ENCODE measurements around the gene PRKCE. TPM values are rescaled to one million over a fixed set of nuclear protein-coding genes. Genes with fewer than 3 reads are reported as not detected.

The PRKCE gene
- polyA plus RNA-seq, 1 of the 3 experiments (the other 2 are of a cell fraction), result 16.3 TPM

DNA sequence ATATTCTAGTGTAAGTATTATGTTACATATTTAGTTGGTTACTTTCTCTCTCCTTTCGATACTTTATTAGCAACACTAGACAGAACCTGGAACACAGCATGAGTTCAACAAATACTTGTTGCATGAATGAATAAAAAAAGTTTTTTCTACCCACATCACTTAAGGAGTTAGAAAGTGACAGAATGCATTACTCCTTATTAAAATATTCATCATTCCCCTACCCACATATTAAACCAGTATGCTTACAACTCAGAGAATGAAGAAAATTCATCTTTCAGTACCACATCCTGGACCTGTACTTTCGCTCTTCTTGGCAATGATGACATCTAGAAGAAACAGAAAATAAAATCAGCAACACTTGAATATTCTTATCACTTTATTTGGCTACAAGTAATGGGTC, 46.4 kb upstream of the PRKCE start:
- H3K79me2 ChIP-seq (ENCODE audit: insufficient read depth), result peaks cover 41% of the 10 kb centered on the region
- H4K20me1 ChIP-seq (ENCODE audit: insufficient read depth), result no peaks in the 10 kb centered on the region
- ChIA-PET POLR2A (no interaction called here), CTCF (interaction anchor here (1.3 to 11.5 kb wide), 2 partner anchors 8 to 18 kb away, joined by 4 to 109 read pairs; no protein-coding TSS in a partner anchor)
- DNase-seq, result no peak
- H3K9me2 ChIP-seq, result no peaks in the 10 kb centered on the region
- no peak overlapping the region for H3K9ac ChIP-seq
- H3K9me3 ChIP-seq, result no peaks in the 10 kb centered on the region
- 91% methylated on average over 2 of the region's 2 CpGs for WGBS (ENCODE audit: low lambda C conversion rate)
- no peak for TF ChIP-seq FOSL2 (IDR thresholded peaks at IDR 0.05; ENCODE audit: borderline replicate concordance, low read depth)
- TF ChIP-seq, protein P1, sequence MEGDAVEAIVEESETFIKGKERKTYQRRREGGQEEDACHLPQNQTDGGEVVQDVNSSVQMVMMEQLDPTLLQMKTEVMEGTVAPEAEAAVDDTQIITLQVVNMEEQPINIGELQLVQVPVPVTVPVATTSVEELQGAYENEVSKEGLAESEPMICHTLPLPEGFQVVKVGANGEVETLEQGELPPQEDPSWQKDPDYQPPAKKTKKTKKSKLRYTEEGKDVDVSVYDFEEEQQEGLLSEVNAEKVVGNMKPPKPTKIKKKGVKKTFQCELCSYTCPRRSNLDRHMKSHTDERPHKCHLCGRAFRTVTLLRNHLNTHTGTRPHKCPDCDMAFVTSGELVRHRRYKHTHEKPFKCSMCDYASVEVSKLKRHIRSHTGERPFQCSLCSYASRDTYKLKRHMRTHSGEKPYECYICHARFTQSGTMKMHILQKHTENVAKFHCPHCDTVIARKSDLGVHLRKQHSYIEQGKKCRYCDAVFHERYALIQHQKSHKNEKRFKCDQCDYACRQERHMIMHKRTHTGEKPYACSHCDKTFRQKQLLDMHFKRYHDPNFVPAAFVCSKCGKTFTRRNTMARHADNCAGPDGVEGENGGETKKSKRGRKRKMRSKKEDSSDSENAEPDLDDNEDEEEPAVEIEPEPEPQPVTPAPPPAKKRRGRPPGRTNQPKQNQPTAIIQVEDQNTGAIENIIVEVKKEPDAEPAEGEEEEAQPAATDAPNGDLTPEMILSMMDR (IDR thresholded peaks at IDR 0.05), result no peak
- TF ChIP-seq NRF1 (IDR thresholded peaks at IDR 0.05; ENCODE audit: low read depth, low read length), result no peak
- TF ChIP-seq, protein P2, sequence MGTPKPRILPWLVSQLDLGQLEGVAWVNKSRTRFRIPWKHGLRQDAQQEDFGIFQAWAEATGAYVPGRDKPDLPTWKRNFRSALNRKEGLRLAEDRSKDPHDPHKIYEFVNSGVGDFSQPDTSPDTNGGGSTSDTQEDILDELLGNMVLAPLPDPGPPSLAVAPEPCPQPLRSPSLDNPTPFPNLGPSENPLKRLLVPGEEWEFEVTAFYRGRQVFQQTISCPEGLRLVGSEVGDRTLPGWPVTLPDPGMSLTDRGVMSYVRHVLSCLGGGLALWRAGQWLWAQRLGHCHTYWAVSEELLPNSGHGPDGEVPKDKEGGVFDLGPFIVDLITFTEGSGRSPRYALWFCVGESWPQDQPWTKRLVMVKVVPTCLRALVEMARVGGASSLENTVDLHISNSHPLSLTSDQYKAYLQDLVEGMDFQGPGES (IDR thresholded peaks at IDR 0.05; ENCODE audit: low read depth, low read length), result no peak
- TF ChIP-seq NFIC (IDR thresholded peaks at IDR 0.05; ENCODE audit: borderline replicate concordance), result no peak
- TF ChIP-seq RCOR1 (IDR thresholded peaks at IDR 0.05; ENCODE audit: low read length), result no peak
- H3K4me1 ChIP-seq (ENCODE audit: control insufficient read depth in 1 of 2, insufficient read depth in 2 of 2, low read depth in 1 of 2, low read length in 1 of 2), result peaks cover 4 to 10% of the 10 kb centered on the region in 2 experiments; a peak in 3 of 4 replicates
- peaks cover 26 to 40% of the 10 kb centered on the region in 2 experiments for H3K36me3 ChIP-seq (replicated peaks in 1 of 2; ENCODE audit: control insufficient read depth in 1 of 2, insufficient read depth in 2 of 2, low read length in 1 of 2)
- no peak overlapping the region for H3K27ac ChIP-seq (ENCODE audit: low read depth in 2 of 2, low read length in 1 of 2)
- no peak overlapping the region for H3K4me2 ChIP-seq
- peaks cover 2% of the 10 kb centered on the region for H3F3A ChIP-seq (replicated peaks; ENCODE audit: insufficient read depth)
- H3K4me3 ChIP-seq (ENCODE audit: low read depth in 2 of 2, low read length in 1 of 2), result no peak overlapping the region
- H2AFZ ChIP-seq (ENCODE audit: low read depth), result no peak overlapping the region
- H3K27me3 ChIP-seq (ENCODE audit: insufficient read depth), result no peaks in the 10 kb centered on the region

DNA sequence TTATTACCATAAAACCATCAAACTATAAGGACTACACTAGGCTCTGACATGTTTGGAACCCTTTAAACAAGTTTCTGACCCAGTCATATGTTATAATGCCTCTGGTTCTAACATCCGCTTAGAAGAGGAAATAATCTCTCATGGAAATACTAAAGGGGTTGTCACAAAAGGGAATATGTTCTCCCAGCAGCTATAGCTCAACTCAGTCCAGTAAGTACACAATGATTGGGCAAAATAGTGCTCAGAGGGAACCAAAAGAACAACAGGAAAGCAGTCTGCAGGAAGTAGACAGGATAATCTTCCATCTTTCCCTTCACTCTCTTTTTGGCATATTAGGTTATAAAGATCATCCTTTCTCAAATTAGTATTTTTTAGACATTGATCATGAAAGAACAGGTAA, 44.7 kb upstream of the PRKCE start:
- peaks cover 45% of the 10 kb centered on the region for H3K79me2 ChIP-seq (ENCODE audit: insufficient read depth)
- TF ChIP-seq, protein P3, sequence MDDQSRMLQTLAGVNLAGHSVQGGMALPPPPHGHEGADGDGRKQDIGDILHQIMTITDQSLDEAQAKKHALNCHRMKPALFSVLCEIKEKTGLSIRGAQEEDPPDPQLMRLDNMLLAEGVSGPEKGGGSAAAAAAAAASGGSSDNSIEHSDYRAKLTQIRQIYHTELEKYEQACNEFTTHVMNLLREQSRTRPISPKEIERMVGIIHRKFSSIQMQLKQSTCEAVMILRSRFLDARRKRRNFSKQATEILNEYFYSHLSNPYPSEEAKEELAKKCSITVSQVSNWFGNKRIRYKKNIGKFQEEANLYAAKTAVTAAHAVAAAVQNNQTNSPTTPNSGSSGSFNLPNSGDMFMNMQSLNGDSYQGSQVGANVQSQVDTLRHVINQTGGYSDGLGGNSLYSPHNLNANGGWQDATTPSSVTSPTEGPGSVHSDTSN (IDR thresholded peaks at IDR 0.05), result no peak
- TF ChIP-seq FOXM1 (IDR thresholded peaks at IDR 0.05; ENCODE audit: low read depth), result no peak
- TF ChIP-seq FOXJ3 (CRISPR knock-in tag; IDR thresholded peaks at IDR 0.05), result no peak
- TF ChIP-seq TAF1 (IDR thresholded peaks at IDR 0.05; ENCODE audit: borderline replicate concordance, low read depth, low read length), result no peak
- no peak for TF ChIP-seq YY1 (IDR thresholded peaks at IDR 0.05; ENCODE audit: low read depth)
- TF ChIP-seq, protein P4, sequence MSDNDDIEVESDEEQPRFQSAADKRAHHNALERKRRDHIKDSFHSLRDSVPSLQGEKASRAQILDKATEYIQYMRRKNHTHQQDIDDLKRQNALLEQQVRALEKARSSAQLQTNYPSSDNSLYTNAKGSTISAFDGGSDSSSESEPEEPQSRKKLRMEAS (IDR thresholded peaks at IDR 0.05; ENCODE audit: low read depth), result no peak
- no peak for TF ChIP-seq RAD21 (IDR thresholded peaks at IDR 0.05; ENCODE audit: low read length)
- TF ChIP-seq SIN3A (IDR thresholded peaks at IDR 0.05; ENCODE audit: borderline replicate concordance, low read depth, low read length), result no peak
- TF ChIP-seq, protein P5, sequence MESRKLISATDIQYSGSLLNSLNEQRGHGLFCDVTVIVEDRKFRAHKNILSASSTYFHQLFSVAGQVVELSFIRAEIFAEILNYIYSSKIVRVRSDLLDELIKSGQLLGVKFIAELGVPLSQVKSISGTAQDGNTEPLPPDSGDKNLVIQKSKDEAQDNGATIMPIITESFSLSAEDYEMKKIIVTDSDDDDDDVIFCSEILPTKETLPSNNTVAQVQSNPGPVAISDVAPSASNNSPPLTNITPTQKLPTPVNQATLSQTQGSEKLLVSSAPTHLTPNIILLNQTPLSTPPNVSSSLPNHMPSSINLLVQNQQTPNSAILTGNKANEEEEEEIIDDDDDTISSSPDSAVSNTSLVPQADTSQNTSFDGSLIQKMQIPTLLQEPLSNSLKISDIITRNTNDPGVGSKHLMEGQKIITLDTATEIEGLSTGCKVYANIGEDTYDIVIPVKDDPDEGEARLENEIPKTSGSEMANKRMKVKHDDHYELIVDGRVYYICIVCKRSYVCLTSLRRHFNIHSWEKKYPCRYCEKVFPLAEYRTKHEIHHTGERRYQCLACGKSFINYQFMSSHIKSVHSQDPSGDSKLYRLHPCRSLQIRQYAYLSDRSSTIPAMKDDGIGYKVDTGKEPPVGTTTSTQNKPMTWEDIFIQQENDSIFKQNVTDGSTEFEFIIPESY (IDR thresholded peaks at IDR 0.05; ENCODE audit: borderline replicate concordance, low read depth), result no peak
- TF ChIP-seq, protein P2 (IDR thresholded peaks at IDR 0.05; ENCODE audit: low read depth, low read length), result no peak
- no peak for TF ChIP-seq ELF1 (IDR thresholded peaks at IDR 0.05)
- H3K4me1 ChIP-seq (ENCODE audit: control insufficient read depth in 1 of 2, insufficient read depth in 2 of 2, low read depth in 1 of 2, low read length in 1 of 2), result peaks cover 5 to 14% of the 10 kb centered on the region in 2 experiments; a peak in 3 of 4 replicates
- H3F3A ChIP-seq (replicated peaks; ENCODE audit: insufficient read depth), result peaks cover 5% of the 10 kb centered on the region
- H3K27me3 ChIP-seq (ENCODE audit: insufficient read depth), result no peaks in the 10 kb centered on the region
- POLR2A ChIA-PET, result no interaction called here
- H3K9ac ChIP-seq, result no peak overlapping the region
- CTCF ChIA-PET, result interaction anchor here (0.7 to 11.5 kb wide), 15 partner anchors 9 to 625 kb away, joined by 3 to 109 read pairs (median 3); no protein-coding TSS in a partner anchor
- no peak overlapping the region for H3K4me3 ChIP-seq (ENCODE audit: low read depth in 2 of 2, low read length in 1 of 2)
- H3K9me3 ChIP-seq, result no peaks in the 10 kb centered on the region
- no peak for DNase-seq
- H2AFZ ChIP-seq (ENCODE audit: low read depth), result no peak overlapping the region
- H3K27ac ChIP-seq (ENCODE audit: low read depth in 2 of 2, low read length in 1 of 2), result no peak overlapping the region
- H3K9me2 ChIP-seq, result no peaks in the 10 kb centered on the region
- H3K36me3 ChIP-seq (replicated peaks in 1 of 2; ENCODE audit: control insufficient read depth in 1 of 2, insufficient read depth in 2 of 2, low read length in 1 of 2), result peaks cover 11 to 24% of the 10 kb centered on the region in 2 experiments
- H3K4me2 ChIP-seq, result no peak overlapping the region
- WGBS (ENCODE audit: low lambda C conversion rate), result 100% methylated on average over 1 of the region's 1 CpG
- H4K20me1 ChIP-seq (ENCODE audit: insufficient read depth), result no peaks in the 10 kb centered on the region

Measured in SK-N-SH (cell line).